Right lobe of liver (tissue), 6 donors: ENCODE data around the gene NAV2. TPM values are rescaled to one million over a fixed set of nuclear protein-coding genes. Genes with fewer than 3 reads are reported as not detected.

Source experiments
- ATAC-seq, 4 donors: fragments of 200-7000 bp; cut with Tn5 transposase; one replicate each; pipeline ENCODE4 v1.9.1; 2020; ENCODE audit warnings: mild to moderate bottlenecking in 4 of 4, moderate library complexity in 4 of 4
- DNase-seq, 3 donors: peaks; one replicate each; pipeline ENCODE4 v3.0.0-alpha.2; 2020
- H3K27ac ChIP-seq, 3 donors: fragments of 200-600 bp; one replicate each; pipeline ENCODE4 v1.8.0; 2022
- H3K27me3 ChIP-seq, 2 donors: fragments of 200-600 bp; one replicate each; pipeline ENCODE4 v1.8.0; 2022
- H3K36me3 ChIP-seq, 4 donors: fragments of 200-600 bp; sonication (generic) in 1 of 4; one replicate each; pipeline versions ENCODE4 v1.5.1 to v1.8.0; 2017 to 2022; ENCODE audit warnings: control low read depth in 1 of 4
- H3K4me1 ChIP-seq, 4 donors: fragments of 200-600 bp; sonication (generic) in 1 of 4; one replicate each; pipeline versions ENCODE4 v1.5.1 to v1.8.0; 2017 to 2022; ENCODE audit warnings: control low read depth in 1 of 4
- H3K4me3 ChIP-seq, 3 donors: fragments of 200-600 bp; one replicate each; pipeline ENCODE4 v1.8.0; 2022
- H3K9me3 ChIP-seq, 4 donors: fragments of 200-600 bp; sonication (generic) in 1 of 4; one replicate each; pipeline versions ENCODE4 v1.5.1 to v1.8.0; 2017 to 2022; ENCODE audit warnings: control low read depth in 1 of 4
- POLR2A ChIP-seq: fragments of 450-650 bp; IDR thresholded peaks from one replicate; pipeline ENCODE4 v1.6.1; 2017; ENCODE audit warnings: antibody characterized with exemption, mild to moderate bottlenecking
- WGBS: methylation state at CpG from one replicate; pipeline ENCODE4 v1.1.6; 2018; ENCODE audit warnings: low coverage, low lambda C conversion rate; ENCODE audit not compliant: insufficient coverage; ENCODE audit errors: missing lambda C conversion rate; 5-methylcytosine and 5-hydroxymethylcytosine counted together
- intact Hi-C, 2 donors: fragments of 100-400 bp; cut with DNase I; formaldehyde crosslinking; loops; one replicate each; pipeline versions ENCODE4 v1.11.2 to v1.14.1; 2022
- total RNA-seq, 6 experiments: library from RNA; depleted of rRNA in 2 of 6; stranded (reverse); fragments of >200 nt in 2 of 6; fragmentation: NEBNext Ultra II Directional in 3 of 6; extraction: Animal tissue kit (Norgen Biotek cat#: 25700) in 3 of 6; gene quantifications; one replicate each; pipeline versions ENCODE4 v1.1.0 to v1.2.4, GENCODE V29; 2016 to 2023
- TF ChIP-seq, protein P1 (sequence below), 4 donors: fragments of 200-600 bp in 3 of 4; fragments of 450-650 bp in 1 of 4; IDR thresholded peaks; one replicate each; pipeline versions ENCODE4 v1.5.1 to v1.8.0; 2016 to 2022; ENCODE audit warnings: antibody characterized with exemption in 4 of 4, mild to moderate bottlenecking in 2 of 4
- donor health status: DM: no; HTN: yes; CAD: no.
- donor health status: DM: no; HTN: no; CAD: no.
- donor health status: DM: no; HTN: no; CAD: no.
- donor health status: DM: no; HTN: yes; CAD: no.
- donor health status: DM: no; HTN: yes; CAD: no.

Gene NAV2
- total RNA-seq, 6 experiments from 2014 or later = 15.5 to 69.2 (median 37.1) TPM

DNA sequence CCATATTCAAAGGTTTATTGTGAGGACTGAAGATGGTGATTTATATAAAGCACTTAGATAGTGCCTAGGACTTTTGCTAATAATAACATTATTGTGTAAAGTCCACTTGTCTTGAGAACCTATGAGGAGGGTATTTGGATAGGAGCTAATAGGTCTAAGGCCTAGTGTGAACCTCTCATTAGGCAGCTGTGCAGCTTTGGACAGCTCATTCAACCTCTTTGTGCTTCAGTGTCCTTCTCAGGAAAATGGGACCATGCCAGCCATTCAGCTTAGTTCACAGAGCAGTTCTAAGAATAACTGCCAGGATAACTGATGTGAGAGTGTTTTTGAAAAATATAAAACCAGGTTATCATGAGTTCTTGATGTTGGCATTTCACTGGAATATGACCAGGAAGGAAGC is 56.2 kb downstream of the NAV2 start:
- Histone ChIP-seq H3K27ac (no peak overlapping the region), H3K27me3 (no peaks in the 10 kb centered on the region), H3K4me1 (peaks cover 0 to 7% (median 0%) of the 10 kb centered on the region in 4 donors), H3K36me3 (no peaks in the 10 kb centered on the region), H3K4me3 (no peak overlapping the region), H3K9me3 (no peaks in the 10 kb centered on the region)
- intact Hi-C loops = no loop called here
- TF ChIP-seq POLR2A = no peak
- TF ChIP-seq, protein P1, sequence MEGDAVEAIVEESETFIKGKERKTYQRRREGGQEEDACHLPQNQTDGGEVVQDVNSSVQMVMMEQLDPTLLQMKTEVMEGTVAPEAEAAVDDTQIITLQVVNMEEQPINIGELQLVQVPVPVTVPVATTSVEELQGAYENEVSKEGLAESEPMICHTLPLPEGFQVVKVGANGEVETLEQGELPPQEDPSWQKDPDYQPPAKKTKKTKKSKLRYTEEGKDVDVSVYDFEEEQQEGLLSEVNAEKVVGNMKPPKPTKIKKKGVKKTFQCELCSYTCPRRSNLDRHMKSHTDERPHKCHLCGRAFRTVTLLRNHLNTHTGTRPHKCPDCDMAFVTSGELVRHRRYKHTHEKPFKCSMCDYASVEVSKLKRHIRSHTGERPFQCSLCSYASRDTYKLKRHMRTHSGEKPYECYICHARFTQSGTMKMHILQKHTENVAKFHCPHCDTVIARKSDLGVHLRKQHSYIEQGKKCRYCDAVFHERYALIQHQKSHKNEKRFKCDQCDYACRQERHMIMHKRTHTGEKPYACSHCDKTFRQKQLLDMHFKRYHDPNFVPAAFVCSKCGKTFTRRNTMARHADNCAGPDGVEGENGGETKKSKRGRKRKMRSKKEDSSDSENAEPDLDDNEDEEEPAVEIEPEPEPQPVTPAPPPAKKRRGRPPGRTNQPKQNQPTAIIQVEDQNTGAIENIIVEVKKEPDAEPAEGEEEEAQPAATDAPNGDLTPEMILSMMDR (IDR thresholded peaks at IDR 0.05) = no peak
- DNase-seq = no peak
- no peak for ATAC-seq

DNA sequence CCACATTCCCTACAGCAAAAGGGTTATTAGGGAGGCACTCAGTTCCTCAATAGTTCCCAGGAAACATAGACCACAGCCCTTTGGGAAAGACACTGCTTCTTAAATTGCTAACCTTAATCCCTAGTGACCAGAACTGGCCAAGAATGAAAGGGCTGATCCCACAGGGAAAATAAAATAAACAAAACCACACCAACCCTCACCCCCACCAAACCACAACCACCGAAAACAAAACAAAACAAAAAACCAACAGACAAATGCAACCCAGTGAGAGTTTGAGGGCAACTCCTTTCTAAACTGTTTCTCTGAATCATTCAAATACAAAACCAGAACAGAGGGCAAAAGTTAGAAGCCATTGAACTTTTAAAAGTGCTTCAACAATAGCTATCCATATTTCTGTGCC is 57.2 kb downstream of the NAV2 start:
- intact Hi-C loops = no loop called here
- Histone ChIP-seq H3K27me3 (no peaks in the 10 kb centered on the region), H3K27ac (no peak overlapping the region), H3K4me3 (no peak overlapping the region), H3K4me1 (peaks cover 0 to 7% (median 0%) of the 10 kb centered on the region in 4 donors), H3K36me3 (no peaks in the 10 kb centered on the region), H3K9me3 (no peaks in the 10 kb centered on the region)
- ATAC-seq (peak in 1 of 4 donors; percentile 40), DNase-seq (no peak)
- 17% methylated on average over 1 of the region's 1 CpG for WGBS
- no peak for TF ChIP-seq POLR2A
- TF ChIP-seq, protein P1 (IDR thresholded peaks at IDR 0.05) = no peak

DNA sequence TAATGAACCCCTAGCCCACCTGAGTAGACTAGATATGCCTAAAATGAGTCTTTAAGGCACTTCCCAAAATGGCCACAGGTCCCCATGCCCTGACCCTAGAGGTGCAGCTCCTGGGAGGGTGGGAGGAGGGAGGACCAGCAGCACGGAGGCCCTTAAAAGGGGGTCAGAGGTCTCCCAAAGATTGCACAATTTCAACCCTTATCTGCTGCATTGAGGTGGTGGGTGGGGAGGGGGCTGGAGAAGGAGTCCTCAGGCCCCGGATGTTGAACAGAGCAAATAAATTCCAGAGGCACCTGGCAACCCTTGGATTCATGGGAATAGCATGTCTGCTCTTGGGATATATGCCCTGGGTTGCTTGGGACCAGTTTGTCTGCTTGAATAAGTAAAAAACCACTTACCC is 57.6 kb downstream of the NAV2 start:
- Histone ChIP-seq H3K27ac (no peak overlapping the region), H3K9me3 (no peaks in the 10 kb centered on the region), H3K36me3 (no peaks in the 10 kb centered on the region), H3K4me3 (no peak overlapping the region), H3K27me3 (no peaks in the 10 kb centered on the region), H3K4me1 (peaks cover 0 to 7% (median 0%) of the 10 kb centered on the region in 4 donors)
- WGBS = 17% methylated on average over 1 of the region's 2 CpGs
- no peak for DNase-seq
- ATAC-seq = peak in 1 of 4 donors; percentile 39
- no peak for TF ChIP-seq POLR2A
- TF ChIP-seq, protein P1 (IDR thresholded peaks at IDR 0.05) = no peak
- intact Hi-C loops = no loop called here

DNA sequence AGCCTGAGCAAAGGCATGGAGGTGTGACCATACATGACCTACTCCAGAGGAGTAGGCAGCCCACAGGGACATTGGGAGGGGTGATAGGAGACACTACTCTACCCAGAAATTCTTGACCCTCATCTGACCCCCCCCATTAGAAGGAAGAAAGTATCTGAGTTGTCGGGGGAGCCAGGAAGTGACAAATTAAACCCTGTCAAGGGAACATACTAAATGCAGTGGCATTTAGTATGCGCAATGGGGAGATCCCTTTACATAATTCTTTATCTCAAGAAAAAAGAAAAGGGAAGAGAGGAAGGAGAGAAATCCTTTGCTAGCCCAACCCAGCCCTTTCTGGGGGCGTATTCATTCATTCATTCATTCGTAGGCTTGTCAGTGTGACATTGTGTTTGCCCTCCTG is 58.8 kb downstream of the NAV2 start:
- TF ChIP-seq, protein P1 (IDR thresholded peaks at IDR 0.05) = no peak
- no peak for TF ChIP-seq POLR2A
- no peaks in the 10 kb centered on the region for H3K36me3 ChIP-seq
- H3K4me1 ChIP-seq = peaks cover 0 to 13% (median 2%) of the 10 kb centered on the region in 4 donors
- no peak for DNase-seq
- 70% methylated on average over 4 of the region's 4 CpGs for WGBS
- intact Hi-C loops = no loop called here
- no peaks in the 10 kb centered on the region for H3K9me3 ChIP-seq
- ATAC-seq = no peak
- H3K27ac ChIP-seq = no peak overlapping the region
- no peak overlapping the region for H3K4me3 ChIP-seq
- no peaks in the 10 kb centered on the region for H3K27me3 ChIP-seq

DNA sequence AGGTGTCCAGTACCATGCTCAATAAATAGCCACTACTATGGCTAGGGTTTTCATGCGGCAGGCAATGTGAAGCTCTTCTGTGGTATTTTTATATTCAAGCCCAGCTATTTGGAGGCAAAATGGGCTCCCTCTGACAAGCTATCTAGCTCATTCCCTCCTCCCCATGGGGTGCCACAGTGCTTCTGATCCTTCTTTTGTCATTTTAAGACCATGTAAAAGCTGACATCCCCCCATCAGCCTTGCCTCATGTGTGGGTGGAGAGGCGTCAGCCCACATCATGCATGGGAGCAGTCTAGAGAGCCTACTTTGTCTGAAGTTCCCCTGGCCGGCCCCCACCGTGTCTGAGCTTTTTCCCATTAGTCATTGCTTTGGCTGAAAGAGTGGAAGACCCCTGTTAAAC is 59.8 kb downstream of the NAV2 start:
- Histone ChIP-seq H3K9me3 (no peaks in the 10 kb centered on the region), H3K4me1 (peaks cover 0 to 13% (median 2%) of the 10 kb centered on the region in 4 donors), H3K27me3 (no peaks in the 10 kb centered on the region), H3K36me3 (no peaks in the 10 kb centered on the region), H3K27ac (no peak overlapping the region), H3K4me3 (no peak overlapping the region)
- 81% methylated on average over 4 of the region's 4 CpGs for WGBS
- no peak for DNase-seq
- ATAC-seq = no peak
- no peak for TF ChIP-seq POLR2A
- TF ChIP-seq, protein P1 (IDR thresholded peaks at IDR 0.05) = no peak
- intact Hi-C loops = no loop called here
